IMR-90 (cell line): Measurements from ENCODE around the gene RORB.

ENCODE experiments used
- BHLHE40 ChIP-seq: fragments of 150-350 bp; IDR thresholded peaks from 2 replicates; pipeline ENCODE4 v1.6.1; 2016; ENCODE audit warnings: mild to moderate bottlenecking, low read depth, low read length
- FOS ChIP-seq: fragments of 150-350 bp; IDR thresholded peaks from 2 replicates; pipeline ENCODE4 v1.6.1; 2016; ENCODE audit warnings: low read depth, low read length
- MAZ ChIP-seq: IDR thresholded peaks from 2 replicates; pipeline ENCODE4 v1.6.1; 2012; ENCODE audit warnings: low read depth, mild to moderate bottlenecking, low read length, improper control_type of control experiment, moderate library complexity, borderline replicate concordance
- MXI1 ChIP-seq: IDR thresholded peaks from 2 replicates; pipeline ENCODE4 v1.6.1; 2012; ENCODE audit warnings: low read depth, mild to moderate bottlenecking, low read length, moderate library complexity, borderline replicate concordance
- NFE2L2 ChIP-seq: fragments of 150-350 bp; IDR thresholded peaks from 2 replicates; pipeline ENCODE4 v1.6.1; 2016; ENCODE audit warnings: low read depth, mild to moderate bottlenecking, low read length
- POLR2A ChIP-seq: IDR thresholded peaks from 2 replicates; pipeline ENCODE4 v1.6.1; 2012; ENCODE audit warnings: mild to moderate bottlenecking, low read depth, low read length
- RAD21 ChIP-seq: IDR thresholded peaks from 2 replicates; pipeline ENCODE4 v1.6.1; 2012; ENCODE audit warnings: low read length, improper control_type of control experiment
- RCOR1 ChIP-seq: IDR thresholded peaks from 2 replicates; pipeline ENCODE4 v1.6.1; 2012; ENCODE audit warnings: mild to moderate bottlenecking, low read length, improper control_type of control experiment; ENCODE audit not compliant: insufficient replicate concordance
- RFX5 ChIP-seq: IDR thresholded peaks from 2 replicates; pipeline ENCODE4 v1.8.0; 2012; ENCODE audit warnings: low read depth, mild to moderate bottlenecking, low read length, moderate library complexity
- SMC3 ChIP-seq: fragments of 150-350 bp; IDR thresholded peaks from 2 replicates; pipeline ENCODE4 v1.6.1; 2016; ENCODE audit warnings: low read depth, mild to moderate bottlenecking, antibody characterized with exemption, low read length, moderate library complexity
- TF ChIP-seq, protein P1 (sequence below): conservative IDR thresholded peaks from 2 replicates; pipeline ENCODE4 v1.5.1; 2012; ENCODE audit warnings: mild to moderate bottlenecking, low read depth, low read length, improper control_type of control experiment
- TF ChIP-seq, protein P2 (sequence below): fragments of 150-350 bp; IDR thresholded peaks from 2 replicates; pipeline ENCODE4 v1.6.1; 2016; ENCODE audit warnings: low read depth, mild to moderate bottlenecking, low read length, moderate library complexity, borderline replicate concordance
- TF ChIP-seq, protein P3 (sequence below): fragments of 150-350 bp; IDR thresholded peaks from 2 replicates; pipeline ENCODE4 v1.6.1; 2017; ENCODE audit warnings: mild to moderate bottlenecking, antibody characterized with exemption, low read length, low read depth

DNA sequence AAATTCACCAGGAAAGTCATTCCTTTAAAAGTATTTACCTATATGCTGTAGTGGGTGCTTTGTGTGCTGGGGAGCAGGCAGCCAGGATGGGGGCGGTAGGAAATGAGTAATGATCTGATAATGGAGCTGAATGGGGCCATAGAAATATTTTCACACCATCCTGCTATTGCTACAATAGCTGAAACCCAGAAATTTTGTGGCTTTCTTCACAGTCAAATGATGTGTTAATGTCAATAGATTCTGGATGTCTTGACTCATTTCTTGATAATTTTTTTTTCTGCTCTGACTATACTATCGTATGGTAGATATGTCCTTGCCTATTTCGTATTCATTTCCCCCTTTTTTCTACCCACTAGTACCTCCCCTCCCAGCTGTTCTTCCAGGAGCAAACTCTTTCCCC is 59.5 kb downstream of the RORB start:
- TF ChIP-seq POLR2A = no peak
- TF ChIP-seq, protein P1, sequence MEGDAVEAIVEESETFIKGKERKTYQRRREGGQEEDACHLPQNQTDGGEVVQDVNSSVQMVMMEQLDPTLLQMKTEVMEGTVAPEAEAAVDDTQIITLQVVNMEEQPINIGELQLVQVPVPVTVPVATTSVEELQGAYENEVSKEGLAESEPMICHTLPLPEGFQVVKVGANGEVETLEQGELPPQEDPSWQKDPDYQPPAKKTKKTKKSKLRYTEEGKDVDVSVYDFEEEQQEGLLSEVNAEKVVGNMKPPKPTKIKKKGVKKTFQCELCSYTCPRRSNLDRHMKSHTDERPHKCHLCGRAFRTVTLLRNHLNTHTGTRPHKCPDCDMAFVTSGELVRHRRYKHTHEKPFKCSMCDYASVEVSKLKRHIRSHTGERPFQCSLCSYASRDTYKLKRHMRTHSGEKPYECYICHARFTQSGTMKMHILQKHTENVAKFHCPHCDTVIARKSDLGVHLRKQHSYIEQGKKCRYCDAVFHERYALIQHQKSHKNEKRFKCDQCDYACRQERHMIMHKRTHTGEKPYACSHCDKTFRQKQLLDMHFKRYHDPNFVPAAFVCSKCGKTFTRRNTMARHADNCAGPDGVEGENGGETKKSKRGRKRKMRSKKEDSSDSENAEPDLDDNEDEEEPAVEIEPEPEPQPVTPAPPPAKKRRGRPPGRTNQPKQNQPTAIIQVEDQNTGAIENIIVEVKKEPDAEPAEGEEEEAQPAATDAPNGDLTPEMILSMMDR = no peak
- no peak for TF ChIP-seq RAD21
- TF ChIP-seq NFE2L2 = no peak
- TF ChIP-seq BHLHE40 = no peak
- no peak for TF ChIP-seq RFX5
- no peak for TF ChIP-seq SMC3
- no peak for TF ChIP-seq MAZ
- TF ChIP-seq, protein P2, sequence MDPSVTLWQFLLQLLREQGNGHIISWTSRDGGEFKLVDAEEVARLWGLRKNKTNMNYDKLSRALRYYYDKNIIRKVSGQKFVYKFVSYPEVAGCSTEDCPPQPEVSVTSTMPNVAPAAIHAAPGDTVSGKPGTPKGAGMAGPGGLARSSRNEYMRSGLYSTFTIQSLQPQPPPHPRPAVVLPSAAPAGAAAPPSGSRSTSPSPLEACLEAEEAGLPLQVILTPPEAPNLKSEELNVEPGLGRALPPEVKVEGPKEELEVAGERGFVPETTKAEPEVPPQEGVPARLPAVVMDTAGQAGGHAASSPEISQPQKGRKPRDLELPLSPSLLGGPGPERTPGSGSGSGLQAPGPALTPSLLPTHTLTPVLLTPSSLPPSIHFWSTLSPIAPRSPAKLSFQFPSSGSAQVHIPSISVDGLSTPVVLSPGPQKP = no peak
- TF ChIP-seq FOS = no peak
- no peak for TF ChIP-seq MXI1
- TF ChIP-seq, protein P3, sequence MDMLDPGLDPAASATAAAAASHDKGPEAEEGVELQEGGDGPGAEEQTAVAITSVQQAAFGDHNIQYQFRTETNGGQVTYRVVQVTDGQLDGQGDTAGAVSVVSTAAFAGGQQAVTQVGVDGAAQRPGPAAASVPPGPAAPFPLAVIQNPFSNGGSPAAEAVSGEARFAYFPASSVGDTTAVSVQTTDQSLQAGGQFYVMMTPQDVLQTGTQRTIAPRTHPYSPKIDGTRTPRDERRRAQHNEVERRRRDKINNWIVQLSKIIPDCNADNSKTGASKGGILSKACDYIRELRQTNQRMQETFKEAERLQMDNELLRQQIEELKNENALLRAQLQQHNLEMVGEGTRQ = no peak
- no peak for TF ChIP-seq RCOR1
